Thyroid gland (tissue), 4 donors: Measurements from ENCODE around the gene CFAP126.

Experiments used
- CTCF ChIP-seq, 6 experiments: fragments of 200-600 bp in 3 of 6; fragments of 450-650 bp in 3 of 6; sonication (generic) in 3 of 6; IDR thresholded peaks; one replicate each; pipeline ENCODE4 v1.5.1; 2016 to 2019; ENCODE audit warnings: antibody characterized with exemption in 6 of 6, mild to moderate bottlenecking in 2 of 6, inconsistent platforms in 1 of 6, moderate library complexity in 1 of 6
- POLR2A ChIP-seq, 2 donors: fragments of 450-650 bp; IDR thresholded peaks; one replicate each; pipeline ENCODE4 v1.6.1; 2017; ENCODE audit warnings: antibody characterized with exemption in 2 of 2, mild to moderate bottlenecking in 2 of 2, moderate library complexity in 1 of 2

- no peak for TF ChIP-seq CTCF (IDR thresholded peaks at IDR 0.05)
- no peak for TF ChIP-seq POLR2A (IDR thresholded peaks at IDR 0.05)
These were observed 2.5 kb downstream of the CFAP126 start for GRCh38 chr1:161365207-161365606.
